CD8-positive, alpha-beta memory T cell (primary cell): Measurements from ENCODE around the gene VAV1. TPM values are rescaled to one million over a fixed set of nuclear protein-coding genes. Genes with fewer than 3 reads are reported as not detected.
A peak's percentile ranks its signal among the peaks of the same experiment; 100 is the strongest.
"Not testable (repeated sequence)": the region's sequence is repeated elsewhere in the genome, so short reads cannot be mapped to it uniquely, and the experiment has no call there.

Experiments used
- CTCF ChIA-PET: fragments of 350-600 bp; sonication (Branson Sonifier 250); formaldehyde crosslinking; loops from one replicate; lab custom pipeline; 2021; ENCODE audit warnings: antibody characterized with exemption; lab: Charles Lee
- POLR2A ChIA-PET: fragments of 350-600 bp; sonication (Branson Sonifier 250); formaldehyde crosslinking; loops from one replicate; lab custom pipeline; 2021; ENCODE audit warnings: antibody characterized with exemption; lab: Charles Lee
- DNase-seq, 5 donors: peaks; one replicate each; pipeline versions ENCODE4 v3.0.0 to v3.0.0-alpha.2; 2020 to 2022; ENCODE audit warnings: mixed read lengths in 1 of 5
- H3K27ac ChIP-seq: one replicate; pipeline ENCODE4 v1.7.0; 2013; ENCODE audit warnings: low read depth, mild to moderate bottlenecking, low read length, moderate library complexity
- H3K27me3 ChIP-seq: 2 replicates; pipeline ENCODE4 v1.7.0; 2013; ENCODE audit warnings: low read length, mild to moderate bottlenecking; ENCODE audit not compliant: insufficient read depth, poor library complexity, severe bottlenecking
- H3K36me3 ChIP-seq: 2 replicates; pipeline ENCODE4 v1.7.0; 2013; ENCODE audit warnings: mild to moderate bottlenecking, low read length, moderate library complexity; ENCODE audit not compliant: insufficient read depth
- H3K4me1 ChIP-seq: 2 replicates; pipeline ENCODE4 v1.7.0; 2013; ENCODE audit warnings: mild to moderate bottlenecking, low read length, moderate library complexity; ENCODE audit not compliant: insufficient read depth
- H3K4me3 ChIP-seq: 2 replicates; pipeline ENCODE4 v1.7.0; 2013; ENCODE audit warnings: mild to moderate bottlenecking, low read length
- H3K9me3 ChIP-seq: 2 replicates; pipeline ENCODE4 v1.7.0; 2013; ENCODE audit warnings: mild to moderate bottlenecking, low read length
- H3K27ac Mint-ChIP-seq, 8 donors: one replicate each; pipeline ENCODE4 v1.8.0; 2020 to 2021; ENCODE audit warnings: mixed read lengths in 8 of 8, mild to moderate bottlenecking in 6 of 8, inconsistent platforms in 3 of 8, moderate library complexity in 3 of 8
- H3K27me3 Mint-ChIP-seq, 2 donors: one replicate each; pipeline ENCODE4 v1.8.0; 2020 to 2021; ENCODE audit warnings: mixed read lengths in 2 of 2, mild to moderate bottlenecking in 1 of 2, moderate library complexity in 1 of 2
- H3K36me3 Mint-ChIP-seq, 3 donors: one replicate each; pipeline ENCODE4 v1.8.0; 2020 to 2021; ENCODE audit warnings: mixed read lengths in 3 of 3, inconsistent platforms in 1 of 3, mild to moderate bottlenecking in 1 of 3
- H3K4me1 Mint-ChIP-seq, 3 donors: one replicate each; pipeline ENCODE4 v1.8.0; 2020 to 2021; ENCODE audit warnings: mixed read lengths in 3 of 3, inconsistent platforms in 1 of 3, mild to moderate bottlenecking in 1 of 3
- H3K4me3 Mint-ChIP-seq, 7 donors: one replicate each; pipeline ENCODE4 v1.8.0; 2020 to 2021; ENCODE audit warnings: mixed read lengths in 7 of 7, mild to moderate bottlenecking in 6 of 7, moderate library complexity in 4 of 7, inconsistent platforms in 2 of 7
- H3K9me3 Mint-ChIP-seq, 5 donors: one replicate each; pipeline ENCODE4 v1.8.0; 2020 to 2022; ENCODE audit warnings: mixed read lengths in 5 of 5, mild to moderate bottlenecking in 3 of 5, moderate library complexity in 2 of 5, inconsistent platforms in 1 of 5
- polyA plus RNA-seq: library from polyadenylated mRNA; unstranded; fragments of 300-500 nt; fragmentation: Illumina TruSeq; gene quantifications from one replicate; pipeline ENCODE4 v1.2.3, GENCODE V29; 2021
- total RNA-seq, 2 experiments: library from RNA; stranded (reverse); gene quantifications; one replicate each; pipeline ENCODE4 v1.2.3, GENCODE V29; 2021

VAV1 gene
- total and polyA plus RNA-seq, 3 experiments from 2014 or later, result 28.4 to 52.9 (median 51.9) TPM

DNA sequence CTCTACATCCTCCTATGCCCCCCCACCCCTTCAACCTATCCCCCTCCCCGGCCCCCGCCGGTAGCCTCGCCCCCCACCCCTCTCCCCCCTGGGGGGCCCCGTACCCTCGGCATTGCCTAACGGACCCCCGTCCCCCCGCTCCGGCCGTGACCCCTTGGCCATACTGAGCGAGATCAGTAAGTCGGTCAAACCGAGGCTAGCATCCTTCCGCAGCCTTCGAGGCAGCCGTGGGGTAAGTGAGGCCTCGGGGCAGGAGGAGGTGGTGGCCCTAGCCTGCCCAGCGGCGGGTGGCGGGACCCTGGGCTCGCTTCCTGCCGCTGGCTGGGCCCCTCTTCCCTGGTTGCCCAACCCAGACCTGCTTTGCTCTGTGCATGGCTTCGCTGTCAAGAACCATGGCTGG, 26.5 kb upstream of the VAV1 start:
- no peaks in the 10 kb centered on the region for H3K9me3 ChIP-seq
- Mint-ChIP-seq H3K36me3 (peaks cover 0 to 48% (median 12%) of the 10 kb centered on the region in 3 donors), H3K27me3 (no peaks in the 10 kb centered on the region), H3K9me3 (no peaks in the 10 kb centered on the region), H3K27ac (no peak overlapping the region), H3K4me1 (peaks cover 2 to 7% (median 5%) of the 10 kb centered on the region in 3 donors), H3K4me3 (peak overlapping the region in 1 of 7 donors; percentile 65)
- CTCF ChIA-PET, result no interaction called here
- no peaks in the 10 kb centered on the region for H3K27me3 ChIP-seq
- no peak for DNase-seq
- no peak overlapping the region for H3K4me3 ChIP-seq
- H3K36me3 ChIP-seq, result peaks cover 5% of the 10 kb centered on the region
- POLR2A ChIA-PET, result no interaction called here
- peaks cover 6% of the 10 kb centered on the region for H3K4me1 ChIP-seq
- no peak overlapping the region for H3K27ac ChIP-seq

DNA sequence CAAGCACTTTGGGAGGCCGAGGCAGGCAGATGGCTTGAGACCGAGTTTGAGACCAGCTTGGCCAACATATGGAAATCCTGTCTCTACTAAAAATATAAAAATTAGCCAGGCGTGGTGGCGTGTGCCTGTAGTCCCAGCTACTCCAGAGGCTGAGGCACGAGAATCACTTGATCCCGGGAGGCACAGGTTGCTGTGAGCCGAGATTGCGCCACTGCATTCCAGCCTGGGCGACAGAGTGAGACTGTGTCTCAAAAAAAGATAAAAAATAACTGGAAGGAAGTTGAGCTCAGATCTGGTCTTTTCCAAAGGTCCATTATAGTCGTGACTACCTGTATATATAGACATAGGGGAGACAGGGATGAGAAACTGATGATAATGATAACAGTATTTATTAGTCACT, 24.0 kb upstream of the VAV1 start:
- H3K4me1 ChIP-seq, H3K27me3 ChIP-seq, H3K4me1 Mint-ChIP-seq, H3K4me3 ChIP-seq, H3K27me3 Mint-ChIP-seq, H3K27ac Mint-ChIP-seq, H3K9me3 Mint-ChIP-seq, DNase-seq, H3K27ac ChIP-seq, H3K9me3 ChIP-seq, POLR2A ChIA-PET: not testable (repeated sequence)
- peaks cover 14% of the 10 kb centered on the region for H3K36me3 ChIP-seq
- CTCF ChIA-PET, result interaction anchor here (1.2 kb wide), 1 partner anchor 11 kb away, joined by 3 read pairs; the partner anchor contains the start of gene GPR108
- peak overlapping the region in 1 of 7 donors; percentile 40 for H3K4me3 Mint-ChIP-seq
- peaks cover 0 to 70% (median 14%) of the 10 kb centered on the region in 3 donors for H3K36me3 Mint-ChIP-seq

- no peaks in the 10 kb centered on the region for H3K9me3 ChIP-seq
- H3K36me3 Mint-ChIP-seq, result peaks cover 0 to 77% (median 19%) of the 10 kb centered on the region in 3 donors
Observed at GRCh38 chr19:6750062-6750461, 22.4 kb upstream of the VAV1 start.

DNA sequence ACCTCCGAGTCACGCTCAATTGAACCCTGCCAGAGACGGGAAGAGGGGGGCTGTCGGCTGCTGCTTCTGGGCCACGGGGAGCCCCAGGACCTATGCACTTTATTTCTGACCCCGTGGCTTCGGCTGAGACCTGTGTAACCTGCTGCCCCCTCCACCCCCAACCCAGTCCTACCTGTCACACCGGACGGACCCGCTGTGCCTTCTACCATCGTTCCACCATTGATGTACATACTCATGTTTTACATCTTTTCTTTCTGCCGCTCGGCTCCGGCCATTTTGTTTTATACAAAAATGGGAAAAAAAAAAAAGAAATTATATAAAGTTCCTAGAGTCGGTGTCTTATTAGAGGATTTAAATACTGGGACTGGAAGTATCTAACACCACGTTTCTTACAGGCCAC, 21.3 kb upstream of the VAV1 start:
- Mint-ChIP-seq H3K4me1 (peaks cover 5 to 9% (median 7%) of the 10 kb centered on the region in 3 donors), H3K27ac (no peak overlapping the region), H3K27me3 (no peaks in the 10 kb centered on the region), H3K36me3 (peaks cover 0 to 75% (median 18%) of the 10 kb centered on the region in 3 donors), H3K9me3 (no peaks in the 10 kb centered on the region), H3K4me3 (no peak overlapping the region)
- Histone ChIP-seq H3K4me1 (no peaks in the 10 kb centered on the region), H3K9me3 (no peaks in the 10 kb centered on the region), H3K4me3 (no peak overlapping the region), H3K36me3 (peaks cover 26% of the 10 kb centered on the region), H3K27ac (no peak overlapping the region), H3K27me3 (no peaks in the 10 kb centered on the region)
- ChIA-PET POLR2A (no interaction called here), CTCF (interaction anchor here (1.0 kb wide), 1 partner anchor 10 kb away, joined by 3 read pairs; no protein-coding TSS in a partner anchor)
- DNase-seq, result no peak

More at GRCh38 chr19:6750062-6750461, 22.4 kb upstream of the VAV1 start:
- Histone ChIP-seq H3K4me3 (no peak overlapping the region), H3K36me3 (peaks cover 23% of the 10 kb centered on the region), H3K27me3 (no peaks in the 10 kb centered on the region), H3K27ac (no peak overlapping the region), H3K4me1 (no peaks in the 10 kb centered on the region)
- no peak for DNase-seq
- H3K4me3 Mint-ChIP-seq, result no peak overlapping the region
- no peaks in the 10 kb centered on the region for H3K27me3 Mint-ChIP-seq
- ChIA-PET POLR2A (no interaction called here), CTCF (no interaction called here)
- H3K9me3 Mint-ChIP-seq, result no peaks in the 10 kb centered on the region
- peaks cover 5 to 9% (median 7%) of the 10 kb centered on the region in 3 donors for H3K4me1 Mint-ChIP-seq
- peak overlapping the region in 1 of 8 donors; percentile 36 for H3K27ac Mint-ChIP-seq

GRCh38 chr19:6752256-6753177, 20.0 kb upstream of the VAV1 start:
- no peak for DNase-seq
- H3K27ac ChIP-seq, result peak overlapping the region; percentile 43
- Mint-ChIP-seq H3K27me3 (no peaks in the 10 kb centered on the region), H3K9me3 (no peaks in the 10 kb centered on the region), H3K4me1 (peaks cover 5 to 9% (median 7%) of the 10 kb centered on the region in 3 donors), H3K4me3 (peak overlapping the region in 1 of 7 donors; percentile 78), H3K36me3 (peaks cover 0 to 70% (median 19%) of the 10 kb centered on the region in 3 donors), H3K27ac (peak overlapping the region in 1 of 8 donors; percentile 79)
- peaks cover 26% of the 10 kb centered on the region for H3K36me3 ChIP-seq
- ChIA-PET CTCF (interaction anchor here (1.0 to 2.0 kb wide), 4 partner anchors 9 to 236 kb away, joined by 3 to 6 read pairs (median 4); no protein-coding TSS in a partner anchor), POLR2A (interaction anchor here (0.6 kb wide), 1 partner anchor 111 kb away, joined by 4 read pairs; no protein-coding TSS in a partner anchor)
- no peaks in the 10 kb centered on the region for H3K4me1 ChIP-seq
- no peaks in the 10 kb centered on the region for H3K9me3 ChIP-seq
- H3K4me3 ChIP-seq, result no peak overlapping the region
- no peaks in the 10 kb centered on the region for H3K27me3 ChIP-seq

- Histone ChIP-seq H3K27ac (peak overlapping the region; percentile 43), H3K4me3 (peak overlapping the region; percentile 34), H3K27me3 (no peaks in the 10 kb centered on the region), H3K4me1 (no peaks in the 10 kb centered on the region), H3K9me3 (no peaks in the 10 kb centered on the region), H3K36me3 (peaks cover 23% of the 10 kb centered on the region)
- H3K36me3 Mint-ChIP-seq, result peaks cover under 1 to 67% (median 15%) of the 10 kb centered on the region in 3 donors
- no peaks in the 10 kb centered on the region for H3K27me3 Mint-ChIP-seq
- ChIA-PET POLR2A (interaction anchor here (0.6 kb wide), 1 partner anchor 110 kb away, joined by 4 read pairs; no protein-coding TSS in a partner anchor), CTCF (interaction anchor here (1.2 to 2.0 kb wide), 5 partner anchors 15 to 237 kb away, joined by 3 to 6 read pairs (median 4); partner anchors contain the start of gene TNFSF14)
- peak overlapping the region; percentile 28 to 83 (median 75) for H3K4me3 Mint-ChIP-seq
- peak; percentile 54 to 83 (median 74) for DNase-seq
- H3K4me1 Mint-ChIP-seq, result peaks cover 5 to 9% (median 7%) of the 10 kb centered on the region in 3 donors
- peak overlapping the region; percentile 55 to 93 (median 80) for H3K27ac Mint-ChIP-seq
- H3K9me3 Mint-ChIP-seq, result no peaks in the 10 kb centered on the region
Observed at GRCh38 chr19:6753178-6754031, 19.1 kb upstream of the VAV1 start.

DNA sequence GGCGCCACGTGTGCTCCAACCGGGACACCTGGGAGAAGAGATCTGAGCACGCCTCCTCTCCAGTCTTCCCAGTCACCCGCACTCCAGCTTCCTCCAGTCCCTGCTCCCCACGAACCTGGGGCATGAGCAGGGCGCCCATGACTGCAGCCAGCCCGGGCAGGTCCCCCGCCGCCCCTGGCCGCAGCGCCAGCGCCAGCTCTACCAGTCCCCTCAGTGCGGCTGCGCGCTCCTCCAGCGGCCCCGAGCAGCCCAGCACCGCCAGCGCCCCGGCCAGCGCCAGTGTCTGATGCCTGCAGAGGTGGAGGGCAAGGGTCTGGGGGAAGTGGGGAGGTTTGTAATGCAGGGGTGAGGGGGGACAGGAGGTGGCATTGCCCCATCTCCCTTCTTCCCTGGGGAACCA, 18.4 kb upstream of the VAV1 start:
- peak overlapping the region in 2 of 8 donors; percentile 66 to 80 for H3K27ac Mint-ChIP-seq
- H3K9me3 Mint-ChIP-seq, result no peaks in the 10 kb centered on the region
- no peak overlapping the region for H3K4me3 ChIP-seq
- peaks cover 27% of the 10 kb centered on the region for H3K36me3 ChIP-seq
- H3K4me1 Mint-ChIP-seq, result peaks cover 5 to 13% (median 7%) of the 10 kb centered on the region in 3 donors
- H3K27me3 ChIP-seq, result no peaks in the 10 kb centered on the region
- no peaks in the 10 kb centered on the region for H3K4me1 ChIP-seq
- POLR2A ChIA-PET, result interaction anchor here (0.5 kb wide), 1 partner anchor 220 kb away, joined by 13 read pairs; no protein-coding TSS in a partner anchor
- H3K4me3 Mint-ChIP-seq, result no peak overlapping the region
- no peaks in the 10 kb centered on the region for H3K9me3 ChIP-seq
- no peak overlapping the region for H3K27ac ChIP-seq
- CTCF ChIA-PET, result interaction anchor here (0.8 to 2.0 kb wide), 6 partner anchors 16 to 238 kb away, joined by 3 to 6 read pairs (median 4); partner anchors contain the start of genes GPR108 and TNFSF14
- no peaks in the 10 kb centered on the region for H3K27me3 Mint-ChIP-seq
- peaks cover 4 to 67% (median 15%) of the 10 kb centered on the region in 3 donors for H3K36me3 Mint-ChIP-seq
- no peak for DNase-seq
